Psoas muscle (tissue), 8 donors: ENCODE measurements around the gene HAGH. TPM values are rescaled to one million over a fixed set of nuclear protein-coding genes. Genes with fewer than 3 reads are reported as not detected.

Source experiments
- ATAC-seq, 4 donors: fragments of 200-7000 bp; cut with Tn5 transposase; one replicate each; pipeline ENCODE4 v1.9.1; 2020; ENCODE audit warnings: moderate library complexity in 3 of 4, mild to moderate bottlenecking in 2 of 4
- DNase-seq, 2 donors: peaks; one replicate each; pipeline ENCODE4 v3.0.0-alpha.2; 2020
- H3K27ac ChIP-seq: fragments of 200-600 bp; one replicate; pipeline ENCODE4 v1.8.0; 2022
- H3K27me3 ChIP-seq, 3 donors: fragments of 200-600 bp in 1 of 3; one replicate each; pipeline versions ENCODE4 v1.6.1 to v1.8.0; 2013 to 2022; ENCODE audit warnings: low read length in 2 of 3, mild to moderate bottlenecking in 2 of 3, moderate library complexity in 1 of 3; ENCODE audit not compliant: insufficient read depth in 3 of 3
- H3K36me3 ChIP-seq, 2 donors: fragments of 200-600 bp in 1 of 2; one replicate each; pipeline versions ENCODE4 v1.6.1 to v1.8.0; 2013 to 2022; ENCODE audit warnings: low read depth in 1 of 2, mild to moderate bottlenecking in 1 of 2, moderate library complexity in 1 of 2; ENCODE audit not compliant: insufficient read depth in 1 of 2
- H3K4me1 ChIP-seq: fragments of 200-600 bp; one replicate; pipeline ENCODE4 v1.8.0; 2022
- H3K4me3 ChIP-seq: fragments of 200-600 bp; one replicate; pipeline ENCODE4 v1.8.0; 2022; ENCODE audit warnings: mild to moderate bottlenecking
- H3K9me3 ChIP-seq: fragments of 200-600 bp; one replicate; pipeline ENCODE4 v1.8.0; 2022
- CTCF ChIP-seq: fragments of 200-600 bp; IDR thresholded peaks from one replicate; pipeline ENCODE4 v1.8.0; 2022; ENCODE audit warnings: antibody characterized with exemption
- WGBS, 3 donors: extraction: QIAGEN DNeasy Blood & Tissue Kit; methylation state at CpG; one replicate each; pipeline versions ENCODE4 v1.1.6 to v1.1.7; 2013; 5-methylcytosine and 5-hydroxymethylcytosine counted together
- intact Hi-C, 2 donors: fragments of 100-400 bp; cut with DNase I; formaldehyde crosslinking; loops; one replicate each; pipeline versions ENCODE4 v1.11.0 to v1.14.2; 2022
- polyA plus RNA-seq, 3 donors: library from polyadenylated mRNA; stranded (reverse); fragments of 200-250 nt; gene quantifications; one replicate each; pipeline ENCODE4 v1.2.3, GENCODE V29; 2013
- total RNA-seq, 4 donors: library from RNA; stranded (reverse); fragmentation: NEBNext Ultra II Directional in 2 of 4; extraction: Animal tissue kit (Norgen Biotek cat#: 25700) in 2 of 4; gene quantifications; one replicate each; pipeline versions ENCODE4 v1.2.1 to v1.2.4, GENCODE V29; 2021 to 2023
- donor health status: healthy with polysubstance abuse.
- donor health status: DM: no; HTN: no; CAD: no; lungs with moderate emphysema.
- donor health status: Bipolar disorder and iron deficiency.
- donor health status: healthy.
- donor health status: DM: yes; HTN: yes; CAD: no.
- donor health status: DM: no; HTN: no; CAD: no.
- donor health status: DM: no; HTN: no; CAD: no.
- donor health status: DM: yes; HTN: yes; CAD: no.

HAGH gene
- total and polyA plus RNA-seq, 7 donors, result 112 to 277 (median 160) TPM

GRCh38 chr16:1861730-1862129, 35.1 kb upstream of the HAGH start:
- no peak overlapping the region for H3K4me3 ChIP-seq
- H3K36me3 ChIP-seq, result no peaks in the 10 kb centered on the region
- H3K27ac ChIP-seq, result no peak overlapping the region
- intact Hi-C loops, result loop anchor here in 1 of 2 donors (5.0 kb wide), 1 partner anchor 71 kb away; no protein-coding TSS in a partner anchor
- WGBS, 3 donors, result 76 to 77% (median 76%) methylated on average over 5 of the region's 5 CpGs
- no peaks in the 10 kb centered on the region for H3K4me1 ChIP-seq
- DNase-seq (no peak), ATAC-seq (no peak)
- no peak for TF ChIP-seq CTCF
- peaks cover 0 to 55% (median 8%) of the 10 kb centered on the region in 3 donors for H3K27me3 ChIP-seq
- H3K9me3 ChIP-seq, result no peaks in the 10 kb centered on the region

- no peak overlapping the region for H3K27ac ChIP-seq
- no peaks in the 10 kb centered on the region for H3K9me3 ChIP-seq
- H3K4me3 ChIP-seq, result no peak overlapping the region
- intact Hi-C loops, result loop anchor here in 1 of 2 donors (5.0 kb wide), 1 partner anchor 73 kb away; no protein-coding TSS in a partner anchor
- DNase-seq, result no peak
- TF ChIP-seq CTCF, result no peak
- peaks cover 0 to 53% (median 9%) of the 10 kb centered on the region in 3 donors for H3K27me3 ChIP-seq
- H3K36me3 ChIP-seq, result no peaks in the 10 kb centered on the region
- 20 to 30% (median 27%) methylated on average over 6 to 8 of the region's 8 CpGs for WGBS, 3 donors
- H3K4me1 ChIP-seq, result no peaks in the 10 kb centered on the region
- no peak for ATAC-seq
Measured at GRCh38 chr16:1859650-1860049, 33.0 kb upstream of the HAGH start.

- TF ChIP-seq CTCF, result no peak
- Histone ChIP-seq H3K36me3 (no peaks in the 10 kb centered on the region), H3K27ac (no peak overlapping the region), H3K4me1 (no peaks in the 10 kb centered on the region), H3K4me3 (no peak overlapping the region), H3K9me3 (no peaks in the 10 kb centered on the region), H3K27me3 (peaks cover 0 to 51% (median 9%) of the 10 kb centered on the region in 3 donors)
- whole genome bisulfite sequencing, 3 donors, result 8 to 19% (median 12%) methylated on average over 8 of the region's 8 CpGs
- no peak for ATAC-seq
- no peak for DNase-seq
- intact Hi-C loops, result no loop called here
Measured at GRCh38 chr16:1858189-1858865, 31.7 kb upstream of the HAGH start.

GRCh38 chr16:1857433-1858097, 30.9 kb upstream of the HAGH start:
- ATAC-seq (no peak), DNase-seq (no peak)
- Histone ChIP-seq H3K27ac (no peak overlapping the region), H3K27me3 (peaks cover 0 to 49% (median 9%) of the 10 kb centered on the region in 3 donors), H3K4me3 (no peak overlapping the region), H3K4me1 (no peaks in the 10 kb centered on the region), H3K9me3 (no peaks in the 10 kb centered on the region), H3K36me3 (no peaks in the 10 kb centered on the region)
- TF ChIP-seq CTCF, result no peak
- 18 to 30% (median 23%) methylated on average over 5 of the region's 5 CpGs for WGBS, 3 donors
- intact Hi-C loops, result no loop called here
